K562 (cell line): Measurements from ENCODE around the gene MYOM1. TPM values are rescaled to one million over a fixed set of nuclear protein-coding genes. Genes with fewer than 3 reads are reported as not detected.
A peak's percentile ranks its signal among the peaks of the same experiment; 100 is the strongest.

Experiments used
- ATAC-seq: fragments of 200-7000 bp; cut with Tn5 transposase; 3 replicates; pipeline ENCODE4 v1.9.1; 2020; ENCODE audit warnings: moderate library complexity
- BruUV-seq: library from RNA; stranded (reverse); fragments of 400-500 nt; replicated peaks from 2 replicates; lab custom pipeline; 2021; lab: Mats Ljungman, UMichigan
- CTCF ChIA-PET: fragments of 300-600 bp; formaldehyde crosslinking; extraction: SDS; loops from one replicate; lab custom pipeline; 2021; ENCODE audit warnings: low intra/inter-chr PET ratio; lab: Yijun Ruan, JAX
- POLR2A ChIA-PET: fragments of 300-600, 350-650 bp; sonication (Branson Sonifier 250); formaldehyde crosslinking; extraction: SDS; loops from one replicate; lab custom pipeline; 2021; ENCODE audit warnings: antibody characterized with exemption, inconsistent platforms; lab: Yijun Ruan, JAX
- DNase-seq, 4 experiments: peaks; one replicate each; pipeline versions ENCODE4 v3.0.0 to v3.0.0-alpha.2; 2011 to 2018; ENCODE audit warnings: low spot score in 3 of 4, mixed read lengths in 3 of 4; ENCODE audit errors: extremely low read depth in 1 of 4
- FAIRE-seq: peaks from 2 replicates; lab custom pipeline; 2011; peaks lifted over from hg19 to GRCh38; lab: Jason Lieb, UNC
- H2AFZ ChIP-seq: 2 replicates; pipeline ENCODE4 v1.6.0; 2011; ENCODE audit warnings: low read depth, low read length, control low read depth, inconsistent platforms
- H3K27ac ChIP-seq: fragments of 200-600 bp; 3 replicates; pipeline ENCODE4 v1.8.0; 2011; ENCODE audit warnings: low read depth, mild to moderate bottlenecking, control low read depth, inconsistent platforms, low read length, moderate library complexity, mixed read lengths; ENCODE audit errors: extremely low read depth
- H3K27me3 ChIP-seq, 2 experiments: fragments of 300-600 bp in 1 of 2; 2 replicates in 1 of 2; 3 replicates in 1 of 2; pipeline versions ENCODE4 v1.6.0 to v1.8.0; 2011; ENCODE audit warnings: inconsistent platforms in 2 of 2, low read length in 2 of 2, mild to moderate bottlenecking in 1 of 2, mixed read lengths in 1 of 2, moderate library complexity in 1 of 2; ENCODE audit not compliant: control insufficient read depth in 2 of 2, insufficient read depth in 2 of 2
- H3K36me3 ChIP-seq: fragments of 300-600 bp; 3 replicates; pipeline ENCODE4 v1.8.0; 2011; ENCODE audit warnings: mild to moderate bottlenecking, low read length, inconsistent platforms; ENCODE audit not compliant: control insufficient read depth, insufficient read depth
- H3K4me1 ChIP-seq, 2 experiments: fragments of 200-600 bp in 1 of 2; replicated peaks in 1 of 2; 2 replicates in 1 of 2; 3 replicates in 1 of 2; pipeline versions ENCODE4 v1.5.1 to v1.8.0; 2011; ENCODE audit warnings: inconsistent platforms in 2 of 2, low read length in 2 of 2, mild to moderate bottlenecking in 1 of 2, mixed read lengths in 1 of 2, moderate library complexity in 1 of 2; ENCODE audit not compliant: control insufficient read depth in 2 of 2, insufficient read depth in 2 of 2
- H3K4me2 ChIP-seq: 2 replicates; pipeline ENCODE4 v1.6.1; 2011; ENCODE audit warnings: low read length, control low read depth, inconsistent platforms, mixed read lengths; ENCODE audit not compliant: insufficient read depth
- H3K4me3 ChIP-seq: fragments of 200-600 bp; sonication (generic), shearing (Covaris generic); 2 replicates; pipeline ENCODE4 v1.5.1; 2016; ENCODE audit warnings: control low read depth, inconsistent platforms
- H3K79me2 ChIP-seq: fragments of 200-600 bp; 3 replicates; pipeline ENCODE4 v1.8.0; 2011; ENCODE audit warnings: low read length, inconsistent platforms; ENCODE audit not compliant: control insufficient read depth, insufficient read depth
- H3K9ac ChIP-seq, 2 experiments: 2 replicates each; pipeline versions ENCODE4 v1.6.0 to v1.6.1; 2011; ENCODE audit warnings: low read depth in 2 of 2, low read length in 2 of 2, control low read depth in 1 of 2, inconsistent platforms in 1 of 2, mild to moderate bottlenecking in 1 of 2, mixed read lengths in 1 of 2; ENCODE audit not compliant: insufficient read depth in 1 of 2
- H3K9me1 ChIP-seq: one replicate; pipeline ENCODE4 v1.6.0; 2011; ENCODE audit warnings: inconsistent platforms, mild to moderate bottlenecking, low read length, moderate library complexity; ENCODE audit not compliant: control insufficient read depth, insufficient read depth
- H3K9me3 ChIP-seq: replicated peaks from 2 replicates; pipeline ENCODE4 v1.5.1; 2011; ENCODE audit warnings: low read depth, low read length, inconsistent platforms; ENCODE audit not compliant: control insufficient read depth, insufficient read depth
- H4K20me1 ChIP-seq: replicated peaks from 2 replicates; pipeline ENCODE4 v1.6.1; 2011; ENCODE audit warnings: low read length, inconsistent platforms, mixed read lengths; ENCODE audit not compliant: control insufficient read depth, insufficient read depth
- ELF1 ChIP-seq: fragments of 200-800 bp; sonication (Bioruptor generic); IDR thresholded peaks from 2 replicates; pipeline ENCODE4 v1.6.1; 2016; ENCODE audit warnings: missing genetic modification characterization, missing compliant biosample characterization
- MYBL2 ChIP-seq, 2 experiments: fragments of 450-650 bp in 1 of 2; sonication (generic) in 1 of 2; formaldehyde crosslinking in 1 of 2; IDR thresholded peaks; 2 replicates each; pipeline versions ENCODE4 v1.6.1 to v1.8.1; 2017 to 2022; ENCODE audit warnings: borderline replicate concordance in 1 of 2, inconsistent platforms in 1 of 2, low read depth in 1 of 2, mild to moderate bottlenecking in 1 of 2, missing genetic modification reagents in 1 of 2, moderate library complexity in 1 of 2
- RBFOX2 ChIP-seq: fragments of 200-400 bp; formaldehyde crosslinking; IDR thresholded peaks from 2 replicates; pipeline ENCODE4 v1.6.1; 2017; ENCODE audit warnings: low read depth, mild to moderate bottlenecking, low read length, moderate library complexity
- STAG1 ChIP-seq: sonication (generic); formaldehyde crosslinking; IDR thresholded peaks from 2 replicates; pipeline ENCODE4 v1.5.0; 2020; ENCODE audit warnings: missing genetic modification reagents, borderline replicate concordance
- ZHX1 ChIP-seq: fragments of 150-350 bp; conservative IDR thresholded peaks from 2 replicates; pipeline ENCODE4 v1.6.1; 2014; ENCODE audit warnings: low read length
- WGBS: fragments of 100-300 bp; shearing (Covaris generic); methylation state at CpG from one replicate; pipeline ENCODE4 v1.1.6; 2016; ENCODE audit warnings: low coverage, mixed read lengths; ENCODE audit not compliant: insufficient coverage; ENCODE audit errors: missing lambda C conversion rate; 5-methylcytosine and 5-hydroxymethylcytosine counted together
- in situ Hi-C: fragments of 300-500 bp; cut with MboI; formaldehyde crosslinking; loops from 4 replicates; pipeline ENCODE4 v1.15.0; 2018; ENCODE audit warnings: inconsistent platforms, mixed read lengths
- intact Hi-C: fragments of 100-400 bp; cut with micrococcal nuclease; formaldehyde crosslinking; loops from 2 replicates; pipeline ENCODE4 v1.14.2; 2022
- polyA plus RNA-seq, 8 experiments: library from polyadenylated mRNA; depleted of rRNA in 4 of 8; stranded (reverse) in 5 of 8; unstranded in 3 of 8; fragments of >200 nt; fragmentation: Nextera tagmentation in 2 of 8; fragmentation: Illumina TruSeq in 1 of 8; extraction: Ambion mirVana in 2 of 8; extraction: Trizol in 1 of 8; gene quantifications; 2 replicates each; pipeline versions ENCODE4 v1.2.1 to v1.2.3, GENCODE V29; 2011 to 2014; ENCODE audit warnings: inconsistent platforms in 1 of 8, missing spikeins in 1 of 8
- total RNA-seq, 7 experiments: library from RNA; depleted of rRNA in 6 of 7; stranded (reverse); fragments of >200 nt in 6 of 7; fragmentation: Illumina TruSeq in 2 of 7; extraction: Trizol in 2 of 7; gene quantifications; 2 replicates each; pipeline versions ENCODE4 v1.2.1 to v1.2.3, GENCODE V29; 2011 to 2021; ENCODE audit warnings: low replicate concordance in 1 of 7

Gene MYOM1
- total and polyA plus RNA-seq, 9 of the 15 experiments (the other 6 are each of a cell fraction or from before 2014, with no cell fraction given): 0.01 to 0.62 (median 0.25) TPM

DNA sequence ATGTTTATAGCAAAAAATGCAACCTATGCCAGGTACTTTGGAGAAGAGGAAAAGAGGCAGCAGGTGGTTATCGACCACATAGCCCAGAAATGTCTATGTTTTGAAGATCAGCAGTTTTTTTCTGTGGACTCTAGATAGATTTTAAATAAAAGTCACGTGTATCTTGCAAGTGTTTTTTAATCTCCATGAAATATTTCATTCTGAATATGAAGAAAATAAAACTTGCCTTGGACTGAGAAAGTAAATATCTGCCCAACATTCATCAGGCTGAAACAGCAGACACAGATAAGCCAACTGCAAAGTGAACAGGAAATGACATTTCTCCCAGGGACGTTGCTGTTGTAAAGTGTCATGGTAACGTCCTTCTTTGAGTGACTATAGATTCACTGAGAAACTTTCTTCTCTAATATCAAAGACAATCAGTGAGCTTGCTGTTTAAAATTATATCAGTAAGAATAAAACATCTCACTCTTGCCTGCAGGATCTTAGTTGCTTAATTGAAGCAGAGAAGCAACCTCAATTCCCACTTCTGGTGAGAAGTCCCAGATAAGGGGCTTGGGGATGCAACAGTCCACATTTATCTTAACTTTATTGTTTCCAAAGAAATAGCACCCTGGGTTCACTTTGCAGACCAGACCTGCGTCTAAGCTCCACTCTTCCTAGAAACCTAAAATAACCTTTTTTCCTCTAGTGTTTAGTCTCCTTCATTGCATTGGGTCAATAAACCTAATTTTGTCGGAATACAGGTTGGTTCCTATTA is 6.3 kb downstream of the MYOM1 start (continued):
- TF ChIP-seq ZHX1 (no peak), MYBL2 (IDR thresholded peaks at IDR 0.05; ENCODE audit: low read depth) (0 out of 2 replicates have a peak, but pooled peaks have one; percentile 10), MYBL2 (CRISPR knock-in tag; IDR thresholded peaks at IDR 0.05; ENCODE audit: borderline replicate concordance) (no peak)

DNA sequence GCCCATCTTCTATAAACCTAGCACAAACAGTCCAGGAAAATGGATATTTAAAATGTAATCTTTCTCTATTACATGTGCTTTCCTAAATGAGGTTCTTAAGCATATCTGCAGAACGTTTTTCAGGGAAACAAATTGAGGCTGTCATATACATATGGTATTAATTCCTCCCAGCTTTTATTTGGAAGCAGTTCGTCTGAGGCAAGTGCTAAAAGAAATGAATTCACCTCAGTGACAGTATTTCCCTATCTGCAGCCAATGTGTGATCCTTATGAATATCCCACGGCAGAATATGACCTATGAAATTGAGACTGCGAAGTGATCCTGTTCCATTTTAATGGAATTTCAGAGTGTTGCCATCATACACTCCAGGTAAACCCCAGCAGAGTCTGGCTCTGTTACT is 7.1 kb downstream of the MYOM1 start:
- POLR2A ChIA-PET: no interaction called here
- in situ Hi-C loops: no loop called here
- peak overlapping the region; percentile 64; the same call in 2 of the 3 replicates for H3K27ac ChIP-seq
- FAIRE-seq (no peak), DNase-seq (no peak)
- H3K79me2 ChIP-seq: no peaks in the 10 kb centered on the region
- H3K9me3 ChIP-seq: no peaks in the 10 kb centered on the region
- no TSS peak for BruUV-seq
- no peaks in the 10 kb centered on the region for H3K9me1 ChIP-seq
- 36% methylated on average over 4 of the region's 4 CpGs for WGBS
- peak overlapping the region; percentile 34; the same call in 1 of the 2 replicates for H3K4me2 ChIP-seq
- TF ChIP-seq ELF1 (tag): 0 out of 2 replicates have a peak, but pooled peaks have one; percentile 1
- no peak for TF ChIP-seq RBFOX2
- TF ChIP-seq STAG1 (CRISPR knock-in tag): no peak
- TF ChIP-seq, all 486 proteins: peak for 1
- Histone ChIP-seq H3K27me3 (no peaks in the 10 kb centered on the region), H3K4me3 (no peak overlapping the region), H3K4me1 (peaks cover 7 to 32% of the 10 kb centered on the region in 2 experiments; a peak in 4 of 5 replicates), H3K36me3 (no peaks in the 10 kb centered on the region; the same call in 2 of the 3 replicates), H4K20me1 (no peaks in the 10 kb centered on the region), H2AFZ (peak overlapping the region; percentile 87), H3K9ac (0 out of 4 replicates have a peak overlapping the region, but pooled peaks of 1 of the 2 experiments have one; percentile 7)
- intact Hi-C loops: no loop called here
- no peak for ATAC-seq
- CTCF ChIA-PET: no interaction called here
